Measurements from ENCODE around the gene CEP112. TPM values are rescaled to one million over a fixed set of nuclear protein-coding genes. Genes with fewer than 3 reads are reported as not detected.

The CEP112 gene
- 3.8 and 3.9 TPM in 2 replicates for total RNA-seq

- ChIA-PET POLR2A (no interaction called here), CTCF (no interaction called here)
- DNase-seq (peak; percentile 82), ATAC-seq (ENCODE audit: low read depth) (peak; percentile 76)
- Mint-ChIP-seq H3K36me3 (ENCODE audit: low read depth) (no peaks in the 10 kb centered on the region), H3K4me3 (peak within 1 kb of the TSS; percentile 85), H3K27ac (peak within 1 kb of the TSS; percentile 80), H3K9me3 (no peaks in the 10 kb centered on the region), H3K27me3 (peaks cover 4% of the 10 kb centered on the region), H3K4me1 (peaks cover 34% of the 10 kb centered on the region)
- intact Hi-C loops (cut with micrococcal nuclease), result loop anchor here (2.0 to 10.0 kb wide), 7 partner anchors 111 to 1626 kb away; partner anchors contain the start of genes PITPNC1 and PRKCA
- no peak for TF ChIP-seq CTCF (IDR thresholded peaks at IDR 0.05)
Observed at GRCh38 chr17:66191593-66192377, at the start of gene CEP112. CEP112 (minus strand) TSS chr17:66192133.

- H3K4me3 Mint-ChIP-seq, result no peak overlapping the region
- no peaks in the 10 kb centered on the region for H3K4me1 Mint-ChIP-seq
- H3K36me3 Mint-ChIP-seq (ENCODE audit: low read depth), result no peaks in the 10 kb centered on the region
- DNase-seq, result no peak
- no peak overlapping the region for H3K27ac Mint-ChIP-seq
- H3K27me3 Mint-ChIP-seq, result no peaks in the 10 kb centered on the region
- no peak for TF ChIP-seq CTCF (IDR thresholded peaks at IDR 0.05)
- H3K9me3 Mint-ChIP-seq, result no peaks in the 10 kb centered on the region
- ATAC-seq (ENCODE audit: low read depth), result no peak
- intact Hi-C loops (cut with micrococcal nuclease), result no loop called here
- ChIA-PET CTCF (no interaction called here), POLR2A (no interaction called here)
Observed at GRCh38 chr17:66240630-66241029, 48.7 kb upstream of the CEP112 start.

GRCh38 chr17:66240013-66240412 is 48.1 kb upstream of the CEP112 start:
- Mint-ChIP-seq H3K4me3 (no peak overlapping the region), H3K36me3 (ENCODE audit: low read depth) (no peaks in the 10 kb centered on the region), H3K27me3 (peaks cover 2% of the 10 kb centered on the region), H3K9me3 (no peaks in the 10 kb centered on the region), H3K27ac (no peak overlapping the region), H3K4me1 (no peaks in the 10 kb centered on the region)
- ATAC-seq (ENCODE audit: low read depth) (no peak), DNase-seq (no peak)
- ChIA-PET CTCF (no interaction called here), POLR2A (no interaction called here)
- TF ChIP-seq CTCF (IDR thresholded peaks at IDR 0.05), result no peak
- intact Hi-C loops (cut with micrococcal nuclease), result no loop called here

- TF ChIP-seq CTCF (IDR thresholded peaks at IDR 0.05), result no peak
- no peak for DNase-seq
- CTCF ChIA-PET, result no interaction called here
- ATAC-seq (ENCODE audit: low read depth), result no peak
- intact Hi-C loops (cut with micrococcal nuclease), result no loop called here
- Mint-ChIP-seq H3K36me3 (ENCODE audit: low read depth) (no peaks in the 10 kb centered on the region), H3K9me3 (no peaks in the 10 kb centered on the region), H3K4me1 (no peaks in the 10 kb centered on the region), H3K27ac (no peak overlapping the region), H3K4me3 (no peak overlapping the region), H3K27me3 (peaks cover 2% of the 10 kb centered on the region)
- POLR2A ChIA-PET, result no interaction called here
Observed at GRCh38 chr17:66235377-66235994, 43.6 kb upstream of the CEP112 start.

- Mint-ChIP-seq H3K4me1 (no peaks in the 10 kb centered on the region), H3K27me3 (peaks cover 5% of the 10 kb centered on the region), H3K36me3 (ENCODE audit: low read depth) (no peaks in the 10 kb centered on the region), H3K9me3 (no peaks in the 10 kb centered on the region), H3K4me3 (no peak overlapping the region), H3K27ac (no peak overlapping the region)
- ATAC-seq (ENCODE audit: low read depth) (no peak), DNase-seq (no peak)
- no peak for TF ChIP-seq CTCF (IDR thresholded peaks at IDR 0.05)
- intact Hi-C loops (cut with micrococcal nuclease), result no loop called here
- POLR2A ChIA-PET, result no interaction called here
- CTCF ChIA-PET, result no interaction called here
Observed at GRCh38 chr17:66234611-66235010, 42.7 kb upstream of the CEP112 start.

All from activated B cell treated with CpG ODN at 0.5 μM for 24 hours (primary cell).